ENCODE data around the gene EPC2.

The EPC2 gene

GRCh38 chr2:148643998-148644882, at the start of gene EPC2:
Gene EPC2 (plus strand): TSS chr2:148644751. CDS start chr2:148645018, 267 bp downstream.
- DNase-seq: peak; percentile 73 to 85 (median 82)

- no peak for DNase-seq
Measured at GRCh38 chr2:148596018-148596417, 48.5 kb upstream of the EPC2 start.

- no peak for DNase-seq
Measured at GRCh38 chr2:148599109-148599991, 45.2 kb upstream of the EPC2 start.

- no peak for DNase-seq
Measured at GRCh38 chr2:148602885-148603561, 41.5 kb upstream of the EPC2 start.

- no peak for DNase-seq
Measured at GRCh38 chr2:148603562-148603920, 41.0 kb upstream of the EPC2 start.

- DNase-seq: no peak
Measured at GRCh38 chr2:148604927-148605326, 39.6 kb upstream of the EPC2 start.

- no peak for DNase-seq
Measured at GRCh38 chr2:148607566-148607965, 37.0 kb upstream of the EPC2 start.

- no peak for DNase-seq
Measured at GRCh38 chr2:148613231-148614013, 31.1 kb upstream of the EPC2 start.

GRCh38 chr2:148614014-148614321, 30.6 kb upstream of the EPC2 start:
- DNase-seq: no peak

- DNase-seq: no peak
Measured at GRCh38 chr2:148614322-148615049, 30.1 kb upstream of the EPC2 start.

GRCh38 chr2:148615381-148615841, 29.1 kb upstream of the EPC2 start:
- no peak for DNase-seq

- DNase-seq: no peak
Measured at GRCh38 chr2:148616662-148617061, 27.9 kb upstream of the EPC2 start.

- DNase-seq: no peak
Measured at GRCh38 chr2:148617219-148617618, 27.3 kb upstream of the EPC2 start.

GRCh38 chr2:148619560-148620195, 24.9 kb upstream of the EPC2 start:
- no peak for DNase-seq

GRCh38 chr2:148622366-148622765, 22.2 kb upstream of the EPC2 start:
- DNase-seq: no peak

- no peak for DNase-seq
Measured at GRCh38 chr2:148623086-148623485, 21.5 kb upstream of the EPC2 start.

- DNase-seq: no peak
Measured at GRCh38 chr2:148627224-148627623, 17.3 kb upstream of the EPC2 start.

GRCh38 chr2:148634749-148635148, 9.8 kb upstream of the EPC2 start:
- no peak for DNase-seq

GRCh38 chr2:148638543-148638942, 6.0 kb upstream of the EPC2 start:
- DNase-seq: no peak

GRCh38 chr2:148640767-148641166, 3.8 kb upstream of the EPC2 start:
- no peak for DNase-seq

GRCh38 chr2:148642112-148642744, 2.3 kb upstream of the EPC2 start:
- DNase-seq: no peak
